Activated CD4-positive, CD25-positive, alpha-beta regulatory T cell treated with anti-CD3 and anti-CD28 coated beads, Interleukin-2, amount 50 U/mL, for 16 hours (primary cell): ENCODE results near the gene TNS4.

Source experiments
- DNase-seq: peaks from one replicate; pipeline ENCODE4 v3.0.0-alpha.2; 2020; ENCODE audit warnings: low read depth, low spot score

The TNS4 gene

GRCh38 chr17:40437095-40437732, 64.2 kb downstream of the TNS4 start:
- no peak for DNase-seq

GRCh38 chr17:40436636-40437035, 64.8 kb downstream of the TNS4 start:
- no peak for DNase-seq

- no peak for DNase-seq
These were observed 67.6 kb downstream of the TNS4 start for GRCh38 chr17:40433551-40434415.

- DNase-seq: no peak
These were observed 68.4 kb downstream of the TNS4 start for GRCh38 chr17:40432864-40433528.

GRCh38 chr17:40431231-40431602, 70.2 kb downstream of the TNS4 start:
- no peak for DNase-seq

GRCh38 chr17:40430272-40431230, 70.9 kb downstream of the TNS4 start:
- DNase-seq: no peak

- no peak for DNase-seq
These were observed 74.4 kb downstream of the TNS4 start for GRCh38 chr17:40427002-40427491.
